UCSD-AML1 (cell line): ENCODE measurements around the gene CFAP107.
"Not testable (repeated sequence)": the region's sequence is repeated elsewhere in the genome, so short reads cannot be mapped to it uniquely, and the experiment has no call there.

Source experiments
- DNase-seq: peaks from one replicate; lab custom pipeline; 2025; ENCODE audit not compliant: unreplicated experiment; lab: John Stamatoyannopoulos, UW

The CFAP107 gene

DNA sequence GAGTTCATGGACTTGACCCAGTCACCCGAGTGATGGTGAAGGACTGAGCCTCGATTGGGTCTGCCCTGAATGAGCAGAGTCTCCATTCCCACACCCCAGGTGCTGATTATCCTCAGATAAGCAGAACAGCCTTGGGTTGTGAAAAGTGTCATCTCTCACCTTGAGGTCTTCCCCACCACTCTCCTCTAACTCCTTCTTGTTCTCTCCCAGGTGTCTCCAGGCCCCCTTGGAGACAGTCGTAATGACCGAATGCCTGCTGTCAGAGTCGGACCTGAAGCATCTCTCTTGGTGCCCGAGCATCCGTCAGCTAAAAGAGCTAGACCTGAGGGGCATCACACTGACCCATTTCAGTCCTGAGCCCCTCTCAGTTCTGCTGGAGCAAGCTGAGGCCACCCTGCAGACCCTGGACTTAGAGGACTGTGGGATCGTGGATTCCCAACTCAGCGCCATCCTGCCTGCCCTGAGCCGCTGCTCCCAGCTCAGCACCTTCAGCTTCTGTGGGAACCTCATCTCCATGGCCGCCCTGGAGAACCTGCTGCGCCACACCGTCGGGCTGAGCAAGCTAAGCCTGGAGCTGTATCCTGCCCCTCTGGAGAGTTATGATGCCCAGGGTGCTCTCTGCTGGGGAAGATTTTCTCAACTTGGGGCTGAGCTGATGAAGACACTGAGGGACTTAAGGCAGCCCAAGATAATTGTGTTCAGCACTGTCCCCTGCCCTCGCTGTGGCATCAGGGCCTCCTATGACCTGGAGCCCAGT is 31.0 kb downstream of the CFAP107 start:
- no peak for DNase-seq

DNA sequence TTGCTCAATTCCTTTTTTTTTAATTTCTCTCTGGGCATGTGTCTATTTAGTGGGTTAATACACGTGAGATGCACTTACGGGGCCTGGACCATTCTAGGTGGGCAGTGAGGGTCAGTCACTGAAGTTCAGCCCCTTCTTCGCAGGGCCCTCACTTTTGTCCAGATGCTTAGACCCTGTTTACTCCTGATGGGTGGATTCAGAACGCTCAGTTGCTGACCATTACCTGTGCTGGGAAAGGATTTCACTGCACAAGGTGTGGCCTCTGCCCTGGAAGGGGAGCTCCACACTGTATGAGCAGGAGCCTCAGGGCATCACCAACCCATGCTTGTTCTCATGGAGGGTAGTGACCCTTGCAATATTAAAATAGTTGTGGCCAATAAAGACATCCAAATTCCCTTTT is 32.1 kb downstream of the CFAP107 start:
- DNase-seq = no peak

DNA sequence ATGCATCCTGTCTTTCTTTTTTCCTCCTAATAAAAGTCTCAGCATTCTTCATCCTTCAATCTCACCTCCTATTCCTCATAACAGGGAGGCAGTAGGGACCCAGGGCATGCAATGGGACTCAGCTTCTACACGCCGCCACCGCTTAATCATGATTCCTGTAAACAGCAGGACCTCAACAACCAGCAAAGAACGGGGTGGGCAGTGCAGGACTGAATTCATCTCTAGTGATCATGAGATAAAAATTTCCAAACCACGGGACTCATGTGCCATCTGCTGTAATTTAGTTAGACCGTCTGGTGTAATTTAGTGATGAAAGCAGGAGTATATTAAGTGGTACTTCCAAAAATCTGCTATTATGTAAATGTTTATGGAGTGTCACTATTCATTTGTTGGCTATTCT is 32.9 kb downstream of the CFAP107 start:
- no peak for DNase-seq

DNA sequence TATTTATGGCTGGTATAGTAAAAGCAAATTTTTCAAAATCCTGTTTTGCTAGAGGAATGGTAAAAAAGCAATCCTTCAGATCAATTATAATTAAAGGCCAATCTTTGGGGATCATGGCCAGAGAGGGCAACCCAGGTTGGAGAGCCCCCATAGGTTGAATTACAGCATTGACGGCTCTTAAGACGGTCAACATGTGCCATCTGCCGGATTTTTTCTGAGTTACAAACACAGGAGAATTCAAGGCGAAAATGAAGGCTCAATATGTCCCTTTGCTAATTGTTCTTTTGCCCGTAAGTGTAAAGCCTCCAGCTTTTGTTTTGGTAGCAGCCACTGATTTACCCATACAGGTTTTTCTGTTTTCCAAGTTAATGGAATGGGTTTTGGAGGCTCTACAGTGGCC is 35.5 kb downstream of the CFAP107 start:
- DNase-seq = not testable (repeated sequence)

DNA sequence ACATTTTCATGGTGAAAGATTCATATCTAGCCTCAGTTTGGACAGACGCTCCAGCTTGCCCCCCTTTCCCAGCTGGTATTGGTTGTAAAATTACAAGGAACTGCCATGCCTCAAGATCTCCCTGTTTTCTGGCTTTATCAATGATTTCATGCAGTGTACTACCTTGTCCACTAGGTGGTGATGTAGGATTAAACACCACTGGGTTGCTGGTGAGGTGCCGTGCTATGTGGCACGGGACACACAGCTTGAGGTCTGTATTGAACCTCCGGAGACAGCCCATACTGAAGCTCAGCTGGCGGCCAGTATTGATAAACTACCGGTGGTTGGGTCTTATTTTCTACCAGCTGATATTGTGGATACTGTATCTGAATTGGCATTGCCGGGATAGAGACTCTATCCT is 37.8 kb downstream of the CFAP107 start:
- DNase-seq = not testable (repeated sequence)

DNA sequence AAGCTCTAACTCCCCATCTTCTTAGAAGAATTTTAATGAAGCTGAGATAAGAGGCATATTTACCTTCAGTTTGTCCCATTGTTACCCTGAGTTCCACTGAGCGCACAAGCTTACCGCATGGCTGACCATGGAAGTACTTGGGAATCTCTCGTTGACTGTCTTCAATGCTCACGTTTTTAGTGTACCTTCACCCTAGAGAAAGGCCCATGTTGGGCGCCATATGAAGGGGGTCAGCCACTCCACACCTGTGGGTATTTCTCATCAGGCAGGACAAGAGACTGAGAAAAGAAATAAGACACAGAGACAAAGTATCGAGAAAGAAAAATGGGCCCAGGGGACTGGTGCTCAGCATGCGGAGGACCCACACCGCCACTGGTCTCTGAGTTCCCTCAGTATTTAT is 38.7 kb downstream of the CFAP107 start:
- DNase-seq = not testable (repeated sequence)

DNA sequence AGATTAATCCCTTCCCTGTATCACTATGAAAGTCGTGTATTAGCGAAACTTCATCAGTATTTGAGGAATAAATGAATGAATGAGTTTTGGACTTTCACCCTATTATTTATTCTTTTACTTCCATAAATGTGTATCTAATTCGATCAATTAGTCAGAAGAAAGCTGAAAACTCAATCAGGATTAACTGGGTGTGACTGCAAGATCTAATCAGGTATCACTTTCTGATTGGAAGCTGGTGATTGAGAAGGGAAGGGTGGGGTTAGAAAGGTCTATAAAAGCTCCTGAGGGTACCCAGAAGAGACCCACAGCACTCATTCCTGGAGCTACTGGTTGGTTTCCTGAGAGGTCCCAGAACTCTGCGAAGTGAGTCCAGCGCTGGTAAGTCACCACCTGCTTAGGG is 45.1 kb downstream of the CFAP107 start, which contains the start of gene PRAMEF1:
TSS of gene PRAMEF1 (plus strand) at position 301 of the 400 bp plus-strand sequence. CDS start 1,831 bp downstream, outside the sequence.
- DNase-seq = not testable (repeated sequence)

DNA sequence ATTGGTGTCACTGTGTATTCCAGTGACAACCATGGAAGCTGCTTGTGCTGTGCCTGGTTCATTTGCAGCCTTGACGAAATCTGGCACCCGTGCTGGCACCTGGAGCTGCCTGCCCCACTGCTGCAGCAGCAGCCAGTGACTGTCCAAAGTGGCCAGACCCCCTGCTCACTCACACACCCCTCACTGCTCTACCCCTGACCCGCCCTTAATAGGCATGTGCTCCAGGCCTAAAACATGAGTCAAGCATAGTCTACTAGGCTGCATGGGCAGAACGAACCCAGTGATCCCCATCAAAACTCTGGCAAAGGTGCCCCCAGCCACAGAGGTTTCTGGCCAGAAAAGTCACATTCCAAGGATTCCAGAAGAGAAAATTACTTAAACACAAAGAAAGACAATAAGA is 52.9 kb downstream of the CFAP107 start:
- DNase-seq = no peak

DNA sequence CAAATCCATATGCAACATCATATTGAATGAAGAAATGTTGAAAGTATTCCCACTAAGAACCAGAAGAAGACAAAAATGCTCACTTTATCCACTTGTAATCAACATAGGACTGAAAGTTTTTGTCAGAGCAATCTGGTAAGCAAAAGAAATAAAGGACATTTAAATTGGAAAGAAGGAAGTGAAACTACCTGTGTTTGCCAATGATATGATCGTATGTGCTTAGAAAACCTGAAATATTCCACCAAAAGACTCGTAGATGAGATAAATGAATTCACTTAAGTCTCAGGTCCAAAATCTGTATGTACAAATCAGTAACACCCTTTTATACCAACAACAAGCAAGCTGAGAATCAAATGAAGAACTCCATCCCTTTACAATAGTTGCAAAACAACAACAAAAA is 53.7 kb downstream of the CFAP107 start:
- no peak for DNase-seq

DNA sequence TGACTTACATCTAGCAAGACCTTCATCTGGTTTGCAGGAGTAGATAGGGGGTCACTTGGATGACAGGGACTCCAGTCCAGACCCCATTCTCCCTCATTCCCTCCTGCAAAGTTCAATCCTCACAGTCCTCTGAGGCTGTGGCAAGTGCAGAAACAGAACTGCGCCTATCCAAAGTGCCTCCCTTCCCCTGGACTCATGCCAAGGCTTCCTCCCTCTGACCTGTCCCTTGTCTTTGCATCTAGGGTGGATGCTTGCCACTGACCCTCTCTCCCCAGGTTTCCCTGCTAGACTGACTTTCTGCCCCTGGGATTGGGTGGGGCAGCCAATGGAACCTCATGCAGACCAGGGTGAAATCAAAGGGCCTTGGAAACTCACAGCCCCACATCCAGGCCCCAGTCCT is 63.9 kb downstream of the CFAP107 start:
- no peak for DNase-seq

DNA sequence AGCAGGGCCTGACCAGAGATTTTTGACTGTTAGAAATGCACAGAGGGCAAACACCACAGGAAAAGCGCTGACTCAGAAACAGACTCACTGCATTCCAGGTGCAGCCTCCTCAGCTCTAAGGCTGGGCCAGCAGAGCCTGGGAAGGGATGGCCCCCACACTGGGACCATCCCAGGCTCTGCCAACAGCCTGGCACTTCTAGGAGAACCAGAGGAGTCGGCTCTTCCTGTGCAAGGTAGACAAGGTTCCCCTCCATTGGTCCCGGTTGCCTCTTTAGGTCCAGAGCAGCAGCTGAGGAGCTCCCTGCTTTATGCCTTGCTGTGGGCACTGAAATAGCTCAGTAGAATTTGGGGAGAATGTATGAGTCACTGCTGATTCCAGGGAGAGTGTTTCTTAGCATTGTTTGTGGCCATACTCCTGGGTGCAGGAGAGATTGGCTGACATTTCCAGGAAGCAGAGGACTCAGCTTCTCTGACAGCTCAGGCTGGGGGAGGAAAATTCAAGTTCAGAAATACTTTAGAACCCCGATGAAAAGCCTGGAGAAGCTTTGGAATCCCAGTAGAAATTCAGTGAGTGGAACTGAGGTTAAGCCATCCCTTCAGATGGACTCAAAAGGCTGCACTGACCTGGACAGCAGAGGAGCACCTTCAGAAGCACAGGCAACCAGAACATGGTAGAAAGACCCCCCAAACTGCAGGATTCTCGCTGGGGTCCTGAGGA is 64.8 kb downstream of the CFAP107 start:
- no peak for DNase-seq

DNA sequence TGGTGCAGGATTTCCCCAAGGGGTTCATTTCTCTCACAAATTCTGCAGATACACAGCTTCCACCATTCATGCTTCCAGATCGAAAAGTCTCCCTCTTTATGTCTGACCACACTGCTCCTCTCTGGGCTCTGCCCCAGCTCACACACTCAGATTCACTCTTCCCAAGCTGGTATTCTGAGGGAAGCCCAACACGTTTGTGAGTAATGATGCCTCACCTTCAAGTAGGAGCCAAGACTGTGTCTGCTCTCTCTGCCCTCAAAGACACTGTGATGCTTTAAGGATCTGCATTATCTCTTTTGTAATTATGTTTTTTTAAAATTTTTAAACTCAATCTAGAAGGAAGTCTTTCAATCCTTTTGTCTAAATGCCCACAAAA is 65.4 kb downstream of the CFAP107 start:
- DNase-seq = no peak
